SU-DHL-6 (cell line): ENCODE measurements around the gene MAP4K1.

Experiments used
- H2AFZ ChIP-seq: fragments of 200-600 bp; sonication (generic); 2 replicates; pipeline ENCODE4 v1.6.1; 2014; ENCODE audit warnings: low read depth, mild to moderate bottlenecking, moderate library complexity, mixed read lengths, antibody characterized with exemption, low read length; ENCODE audit not compliant: severe bottlenecking
- H3F3A ChIP-seq: fragments of 200-600 bp; shearing (Covaris generic); 2 replicates; pipeline ENCODE4 v1.6.0; 2016; ENCODE audit warnings: antibody characterized with exemption, mild to moderate bottlenecking; ENCODE audit not compliant: insufficient read depth
- H3K27ac ChIP-seq: fragments of 200-600 bp; sonication (generic); 2 replicates; pipeline ENCODE4 v1.5.1; 2016; ENCODE audit warnings: low read depth, mild to moderate bottlenecking, low read length, moderate library complexity, mixed read lengths
- H3K27me3 ChIP-seq: fragments of 200-600 bp; sonication (generic), shearing (Covaris generic); 2 replicates; pipeline ENCODE4 v1.6.0; 2014; ENCODE audit warnings: mild to moderate bottlenecking, low read length
- H3K36me3 ChIP-seq: fragments of 200-600 bp; sonication (generic); 2 replicates; pipeline ENCODE4 v1.6.1; 2014; ENCODE audit warnings: mild to moderate bottlenecking, low read length, mixed read lengths
- H3K4me2 ChIP-seq: fragments of 300-600, 200-600 bp; shearing (Covaris generic), sonication (generic); 2 replicates; pipeline ENCODE4 v1.6.0; 2014; ENCODE audit warnings: low read length, low read depth, mild to moderate bottlenecking; ENCODE audit not compliant: poor library complexity, severe bottlenecking
- H3K4me3 ChIP-seq: fragments of 200-600 bp; sonication (generic); 2 replicates; pipeline ENCODE4 v1.5.1; 2014; ENCODE audit warnings: antibody characterized with exemption, low read length, mild to moderate bottlenecking, mixed read lengths; ENCODE audit not compliant: insufficient read depth, poor library complexity, severe bottlenecking
- H3K79me2 ChIP-seq: fragments of 200-600 bp; sonication (generic); 2 replicates; pipeline ENCODE4 v1.6.1; 2014; ENCODE audit warnings: mild to moderate bottlenecking, low read length, moderate library complexity; ENCODE audit not compliant: insufficient read depth
- H3K9ac ChIP-seq: fragments of 200-600 bp; sonication (generic); 2 replicates; pipeline ENCODE4 v1.7.0; 2014; ENCODE audit warnings: mild to moderate bottlenecking, low read length
- H3K9me2 ChIP-seq: fragments of 200-600 bp; sonication (generic); replicated peaks from 2 replicates; pipeline ENCODE4 v1.6.1; 2014; ENCODE audit warnings: low read length; ENCODE audit not compliant: insufficient read depth
- H3K9me3 ChIP-seq: fragments of 200-600 bp; sonication (generic); 2 replicates; pipeline ENCODE4 v1.6.1; 2014; ENCODE audit warnings: low read length, mixed read lengths; ENCODE audit not compliant: insufficient read depth
- H4K20me1 ChIP-seq: fragments of 200-600 bp; sonication (generic); 2 replicates; pipeline ENCODE4 v1.6.1; 2014; ENCODE audit warnings: low read depth, mild to moderate bottlenecking, antibody characterized with exemption, low read length, moderate library complexity, mixed read lengths
- EZH2phosphoT487 ChIP-seq: fragments of 200-600 bp; sonication (generic), shearing (Covaris generic); conservative IDR thresholded peaks from 2 replicates; pipeline ENCODE4 v1.6.1; 2018; ENCODE audit warnings: mild to moderate bottlenecking, antibody characterized with exemption, low read length, moderate library complexity, mixed read lengths
- TF ChIP-seq, protein P1 (sequence below): fragments of 200-600 bp; sonication (generic); IDR thresholded peaks from one replicate; pipeline ENCODE4 v1.5.1; 2017; ENCODE audit warnings: antibody characterized with exemption, mild to moderate bottlenecking, low read length, moderate library complexity; ENCODE audit not compliant: insufficient read depth, poor library complexity, severe bottlenecking

Gene MAP4K1

DNA sequence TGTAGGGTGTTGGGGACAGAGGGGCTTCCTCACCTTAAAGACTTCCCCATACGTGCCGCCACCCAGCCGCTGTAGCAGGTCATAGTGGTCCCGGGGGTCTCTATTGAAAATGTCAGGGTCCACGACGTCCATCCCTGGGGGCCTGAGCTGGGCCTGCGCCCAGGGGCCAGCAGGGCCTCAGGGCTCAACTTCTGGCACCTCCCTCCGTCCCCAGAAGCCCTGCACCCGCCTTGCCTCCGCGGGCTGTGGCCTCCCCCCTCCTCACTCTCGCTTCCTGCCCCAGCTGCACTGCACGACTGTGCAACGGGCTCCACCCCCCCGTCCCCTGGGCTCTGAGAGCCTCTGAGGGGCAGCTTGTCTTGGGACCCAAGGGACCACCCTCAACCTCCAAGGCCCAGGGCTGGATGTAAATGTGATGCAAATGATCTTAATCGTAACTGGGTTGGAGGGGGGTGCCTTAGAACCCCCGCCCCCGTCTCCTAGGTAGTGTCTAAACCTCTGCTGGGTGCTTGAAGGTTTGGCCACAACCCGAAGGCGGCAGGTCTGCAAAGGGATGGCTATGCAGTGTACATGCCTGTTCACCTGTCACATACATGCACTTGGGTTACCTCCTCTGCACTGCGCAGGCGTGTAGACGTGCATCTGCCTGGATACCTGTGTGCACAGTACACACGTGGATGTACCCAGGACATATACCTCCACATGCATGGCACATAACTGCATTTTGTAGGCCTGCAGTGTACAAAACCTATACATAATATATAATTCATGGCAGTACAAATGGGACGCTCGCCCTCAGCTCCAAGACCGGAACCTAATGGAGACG lies at the start of gene MAP4K1:
Gene MAP4K1 (minus strand): TSS at position 190 of the 826 bp plus-strand sequence. CDS start 58 bp downstream, at position 132.
- no peaks in the 10 kb centered on the region for H3K9me2 ChIP-seq
- H3K4me2 ChIP-seq = peak within 1 kb of the TSS; percentile 92
- no peaks in the 10 kb centered on the region for H3K27me3 ChIP-seq
- H3K4me3 ChIP-seq = peak within 1 kb of the TSS; percentile 60
- H3K9ac ChIP-seq = peak within 1 kb of the TSS; percentile 94
- no peaks in the 10 kb centered on the region for H4K20me1 ChIP-seq
- peaks cover 46% of the 10 kb centered on the region for H3K79me2 ChIP-seq
- peak within 1 kb of the TSS; percentile 21 for H2AFZ ChIP-seq
- H3K27ac ChIP-seq = peak within 1 kb of the TSS; percentile 93
- H3K36me3 ChIP-seq = peaks cover 8% of the 10 kb centered on the region; the same call in 1 of the 2 replicates
- no peak for TF ChIP-seq EZH2phosphoT487
- TF ChIP-seq, protein P1, sequence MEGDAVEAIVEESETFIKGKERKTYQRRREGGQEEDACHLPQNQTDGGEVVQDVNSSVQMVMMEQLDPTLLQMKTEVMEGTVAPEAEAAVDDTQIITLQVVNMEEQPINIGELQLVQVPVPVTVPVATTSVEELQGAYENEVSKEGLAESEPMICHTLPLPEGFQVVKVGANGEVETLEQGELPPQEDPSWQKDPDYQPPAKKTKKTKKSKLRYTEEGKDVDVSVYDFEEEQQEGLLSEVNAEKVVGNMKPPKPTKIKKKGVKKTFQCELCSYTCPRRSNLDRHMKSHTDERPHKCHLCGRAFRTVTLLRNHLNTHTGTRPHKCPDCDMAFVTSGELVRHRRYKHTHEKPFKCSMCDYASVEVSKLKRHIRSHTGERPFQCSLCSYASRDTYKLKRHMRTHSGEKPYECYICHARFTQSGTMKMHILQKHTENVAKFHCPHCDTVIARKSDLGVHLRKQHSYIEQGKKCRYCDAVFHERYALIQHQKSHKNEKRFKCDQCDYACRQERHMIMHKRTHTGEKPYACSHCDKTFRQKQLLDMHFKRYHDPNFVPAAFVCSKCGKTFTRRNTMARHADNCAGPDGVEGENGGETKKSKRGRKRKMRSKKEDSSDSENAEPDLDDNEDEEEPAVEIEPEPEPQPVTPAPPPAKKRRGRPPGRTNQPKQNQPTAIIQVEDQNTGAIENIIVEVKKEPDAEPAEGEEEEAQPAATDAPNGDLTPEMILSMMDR = no peak
- peaks cover 11% of the 10 kb centered on the region for H3F3A ChIP-seq
- no peaks in the 10 kb centered on the region for H3K9me3 ChIP-seq

DNA sequence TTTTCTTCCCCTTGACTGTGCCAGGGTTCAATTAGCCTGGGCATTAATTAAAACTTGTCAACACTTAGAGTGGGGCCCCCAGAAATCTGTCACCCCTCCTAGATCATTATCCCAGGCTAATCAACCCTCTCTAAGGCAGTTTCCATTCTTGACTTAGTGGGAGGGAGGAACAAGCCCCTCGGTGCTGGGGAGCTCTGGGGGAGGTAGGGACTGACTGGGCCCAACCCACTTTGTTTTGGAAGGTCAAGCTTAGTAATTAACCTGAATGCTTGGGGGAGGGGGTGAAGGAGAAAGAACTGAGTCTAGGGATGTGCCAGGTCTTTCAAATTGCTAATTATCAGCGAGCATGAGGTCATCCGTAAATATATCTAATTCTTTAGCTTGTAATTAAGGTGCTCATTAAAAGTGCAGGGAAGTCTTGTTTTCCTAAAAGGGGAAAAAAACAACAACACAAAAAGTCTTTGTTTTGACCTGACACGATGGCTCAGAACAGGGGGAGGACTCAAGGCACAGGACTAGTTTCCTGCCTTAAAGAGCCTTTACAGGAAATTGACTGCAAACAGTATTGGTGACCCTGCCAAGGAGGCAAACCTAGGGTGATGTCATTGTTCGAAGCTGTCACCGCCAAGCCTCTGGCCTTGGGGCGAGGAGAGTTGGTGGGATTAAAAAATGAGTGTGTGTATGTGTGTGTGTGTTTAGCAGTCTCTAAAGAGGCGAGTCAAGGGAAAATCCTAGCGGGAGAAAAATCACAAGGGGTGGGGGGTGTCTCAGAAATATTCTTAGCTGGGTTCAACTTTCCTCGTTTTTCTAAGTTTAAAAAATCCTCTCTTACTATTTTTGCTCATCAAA lies 49.1 kb upstream of the MAP4K1 start:
- H3K4me3 ChIP-seq = no peak overlapping the region
- no peaks in the 10 kb centered on the region for H3F3A ChIP-seq

DNA sequence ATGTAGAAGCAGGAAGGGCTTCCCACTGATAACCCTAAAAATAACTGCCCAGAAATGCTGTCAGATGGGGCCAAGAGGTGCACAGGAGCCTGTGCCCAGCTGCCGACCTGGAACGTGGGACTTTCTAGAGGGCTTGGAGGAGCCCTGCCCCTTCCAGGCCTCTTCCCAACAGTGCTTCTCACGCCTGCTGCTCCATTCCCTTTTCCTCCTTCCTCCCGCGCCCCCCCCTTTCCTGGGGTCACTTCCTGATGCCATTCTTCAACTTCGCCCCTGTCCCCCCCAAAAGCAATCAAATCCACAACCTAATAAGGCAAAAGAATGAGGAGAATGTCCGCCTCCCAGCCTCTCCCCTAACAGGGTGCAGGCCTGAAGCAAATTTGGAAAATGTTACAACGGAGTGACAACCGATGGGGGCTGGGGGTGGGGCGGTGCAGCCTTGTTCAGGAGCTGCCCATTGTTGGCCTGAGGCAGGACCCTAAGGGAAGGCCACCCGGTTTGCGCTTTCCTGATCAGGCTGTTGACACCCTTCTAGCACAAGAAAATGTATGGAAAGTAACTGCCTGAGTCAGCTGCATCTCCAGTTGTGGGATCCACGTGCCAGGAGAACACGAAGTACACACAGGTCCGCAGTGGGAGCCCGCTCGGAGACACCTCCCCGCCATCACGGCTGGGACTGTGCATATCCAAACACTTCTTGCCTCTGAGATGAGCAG lies 48.4 kb upstream of the MAP4K1 start:
- H3K4me3 ChIP-seq = no peak overlapping the region
- H4K20me1 ChIP-seq = peaks cover 4% of the 10 kb centered on the region; the same call in 1 of the 2 replicates
- H3K79me2 ChIP-seq = peaks cover 95% of the 10 kb centered on the region
- H3K27me3 ChIP-seq = no peaks in the 10 kb centered on the region
- TF ChIP-seq, protein P1 = no peak
- no peak for TF ChIP-seq EZH2phosphoT487
- no peak overlapping the region for H3K27ac ChIP-seq
- H2AFZ ChIP-seq = no peak overlapping the region
- no peak overlapping the region for H3K9ac ChIP-seq
- H3F3A ChIP-seq = no peaks in the 10 kb centered on the region
- H3K36me3 ChIP-seq = no peaks in the 10 kb centered on the region; the same call in 1 of the 2 replicates
- no peaks in the 10 kb centered on the region for H3K9me3 ChIP-seq
- H3K4me2 ChIP-seq = no peak overlapping the region
- H3K9me2 ChIP-seq = no peaks in the 10 kb centered on the region

More for the DNA sequence above, 49.1 kb upstream of the MAP4K1 start:
- TF ChIP-seq, protein P1 = no peak
- no peak for TF ChIP-seq EZH2phosphoT487
- no peaks in the 10 kb centered on the region for H3K27me3 ChIP-seq
- H2AFZ ChIP-seq = no peak overlapping the region
- no peak overlapping the region for H3K9ac ChIP-seq
- H4K20me1 ChIP-seq = peaks cover 4% of the 10 kb centered on the region; the same call in 1 of the 2 replicates
- H3K4me2 ChIP-seq = no peak overlapping the region
- no peaks in the 10 kb centered on the region for H3K9me2 ChIP-seq
- no peaks in the 10 kb centered on the region; the same call in 1 of the 2 replicates for H3K36me3 ChIP-seq
- H3K9me3 ChIP-seq = no peaks in the 10 kb centered on the region
- no peak overlapping the region for H3K27ac ChIP-seq
- H3K79me2 ChIP-seq = peaks cover 96% of the 10 kb centered on the region
